NCI-H187 treated with DMSO at 0.1 percent for 48 hours (cell line): ENCODE results near the gene ZCRB1.
"Not testable (repeated sequence)": the region's sequence is repeated elsewhere in the genome, so short reads cannot be mapped to it uniquely, and the experiment has no call there.

Source experiments
- DNase-seq: peaks from one replicate; lab custom pipeline; 2025; lab: John Stamatoyannopoulos, UW

Gene ZCRB1, protein sequence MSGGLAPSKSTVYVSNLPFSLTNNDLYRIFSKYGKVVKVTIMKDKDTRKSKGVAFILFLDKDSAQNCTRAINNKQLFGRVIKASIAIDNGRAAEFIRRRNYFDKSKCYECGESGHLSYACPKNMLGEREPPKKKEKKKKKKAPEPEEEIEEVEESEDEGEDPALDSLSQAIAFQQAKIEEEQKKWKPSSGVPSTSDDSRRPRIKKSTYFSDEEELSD

DNA sequence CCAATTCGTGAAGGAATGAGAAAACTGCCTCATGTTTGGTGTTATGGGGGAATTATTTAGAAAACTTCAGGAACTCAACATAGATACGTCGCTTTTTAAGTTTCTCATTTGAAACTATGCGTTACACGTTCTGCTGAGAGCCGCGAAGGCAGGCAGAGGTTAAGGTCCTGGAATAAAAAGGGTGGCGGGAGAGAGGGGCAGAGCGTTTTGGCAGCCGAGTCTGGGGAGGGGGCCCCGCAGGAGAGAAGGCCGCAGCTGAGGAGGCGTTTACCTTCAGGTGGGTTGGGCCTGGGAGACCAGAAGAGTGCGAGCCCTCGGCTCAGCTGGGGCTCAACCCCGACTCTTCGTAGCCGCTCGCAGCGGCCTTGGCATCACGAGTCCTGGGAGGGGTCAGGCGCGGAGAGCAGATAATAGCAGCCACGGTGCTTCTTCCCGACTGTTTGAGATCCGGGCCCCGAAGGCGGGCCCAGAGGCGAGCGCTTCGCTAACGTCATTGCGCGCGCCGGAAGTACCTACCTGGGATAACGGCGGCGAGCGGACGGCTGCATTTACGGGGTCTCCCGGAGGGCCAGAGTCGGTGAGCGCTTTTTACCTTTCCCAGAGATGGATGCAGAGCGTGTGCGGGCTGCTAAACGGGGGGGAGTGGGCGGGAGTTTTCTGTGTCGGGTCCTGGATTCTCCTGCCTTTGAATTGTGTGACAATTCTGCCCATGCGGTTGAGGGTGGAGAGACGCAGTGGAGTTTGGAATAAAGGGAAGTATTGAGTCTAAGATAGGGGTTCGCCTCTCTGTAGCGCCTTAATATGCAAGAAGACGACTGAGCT, at the start of gene ZCRB1, which contains the start of gene PPHLN1:
Gene ZCRB1, minus strand, starts transcription at position 442 of the 822 bp plus-strand sequence. CDS start 1,992 bp downstream, outside the sequence.
Gene PPHLN1, plus strand, starts transcription at position 515 of the 822 bp plus-strand sequence. CDS start 9,736 bp downstream, outside the sequence.
- peak; percentile 37 for DNase-seq

DNA sequence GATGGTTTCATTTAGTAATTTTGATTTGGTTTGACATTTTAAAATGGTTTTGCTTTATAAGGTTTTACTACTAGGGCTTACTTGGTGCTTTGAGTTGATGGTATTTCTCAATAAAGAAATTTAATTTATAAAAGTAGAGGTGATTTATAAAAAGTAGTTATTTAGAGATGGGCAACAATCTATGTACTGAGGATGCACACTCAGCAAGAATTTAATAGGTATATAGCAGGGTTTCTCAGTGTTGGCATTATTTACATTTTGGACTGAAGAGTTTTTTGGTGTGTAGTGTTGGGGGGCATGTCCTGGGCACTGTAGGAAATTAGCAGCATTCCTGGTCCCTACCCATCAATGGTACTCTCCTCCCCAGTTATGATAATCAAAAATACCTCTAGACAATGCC, 47.8 kb upstream of the ZCRB1 start:
- no peak for DNase-seq

DNA sequence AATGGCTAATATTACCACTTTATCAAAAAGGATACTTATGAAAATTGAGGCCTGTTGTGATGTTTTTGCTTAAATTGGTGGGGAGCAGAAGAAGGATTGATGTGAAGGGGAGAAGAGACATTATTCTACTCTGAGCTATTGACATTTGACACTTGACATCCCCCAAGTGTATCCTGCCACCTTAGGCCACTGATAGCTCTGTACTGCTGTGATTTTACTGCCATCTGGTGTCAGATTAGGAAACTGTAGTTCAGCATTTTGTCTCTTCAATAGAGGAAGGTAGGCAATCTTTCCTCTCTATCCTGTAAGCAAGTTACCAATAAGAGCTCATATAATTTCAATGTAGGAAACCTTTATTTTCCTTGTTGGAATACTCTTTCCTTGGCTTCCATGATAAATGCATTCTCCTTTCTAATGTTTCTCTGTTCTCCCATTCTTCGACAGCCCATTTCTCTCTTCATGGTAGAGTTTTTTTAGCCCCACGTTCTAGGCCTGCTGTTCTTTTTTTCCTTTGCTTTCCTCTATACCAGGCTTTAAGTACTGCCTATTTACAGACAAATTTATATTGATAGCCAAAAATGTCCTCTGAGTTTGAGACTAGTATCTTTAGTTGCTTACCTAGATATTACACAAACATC, 46.4 kb upstream of the ZCRB1 start:
- peak; percentile 21 for DNase-seq

DNA sequence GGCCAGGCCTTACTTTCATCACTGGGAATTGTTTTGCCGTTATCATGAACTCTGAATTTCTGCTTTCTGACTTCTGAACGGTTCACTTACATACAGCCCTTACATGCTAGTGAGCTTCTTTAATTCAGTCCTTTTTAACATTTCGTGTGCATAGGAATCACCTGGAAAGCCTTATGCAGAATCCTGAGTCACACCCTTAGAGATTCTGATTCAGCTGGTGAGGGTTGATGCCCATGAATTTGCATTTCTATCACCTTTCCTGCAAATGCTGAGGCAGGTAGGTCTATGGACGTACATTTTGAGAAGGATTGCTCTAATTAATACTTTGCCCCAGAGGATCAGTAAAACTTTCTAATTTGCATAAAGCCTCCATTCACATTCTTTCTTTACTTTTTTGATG, 44.1 kb upstream of the ZCRB1 start:
- no peak for DNase-seq

DNA sequence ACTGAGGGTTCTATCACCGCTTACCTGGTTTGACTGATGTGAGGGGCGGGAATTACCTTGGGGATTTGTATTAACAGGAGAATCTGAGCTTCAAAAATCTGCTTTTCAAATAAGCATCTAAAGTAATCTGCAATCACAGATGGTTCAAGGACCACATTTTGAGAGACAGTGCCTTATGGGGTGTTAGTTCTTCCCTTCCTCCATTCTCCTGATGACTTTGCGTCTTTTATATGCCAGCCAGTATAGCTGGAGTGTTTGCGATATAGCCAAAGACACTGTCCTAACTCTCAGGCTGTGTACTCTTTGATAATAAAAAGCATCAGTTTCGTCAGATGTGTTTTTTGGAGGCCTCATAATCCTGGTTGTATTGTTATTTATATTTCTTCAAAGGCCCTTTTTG, 39.6 kb upstream of the ZCRB1 start:
- no peak for DNase-seq

DNA sequence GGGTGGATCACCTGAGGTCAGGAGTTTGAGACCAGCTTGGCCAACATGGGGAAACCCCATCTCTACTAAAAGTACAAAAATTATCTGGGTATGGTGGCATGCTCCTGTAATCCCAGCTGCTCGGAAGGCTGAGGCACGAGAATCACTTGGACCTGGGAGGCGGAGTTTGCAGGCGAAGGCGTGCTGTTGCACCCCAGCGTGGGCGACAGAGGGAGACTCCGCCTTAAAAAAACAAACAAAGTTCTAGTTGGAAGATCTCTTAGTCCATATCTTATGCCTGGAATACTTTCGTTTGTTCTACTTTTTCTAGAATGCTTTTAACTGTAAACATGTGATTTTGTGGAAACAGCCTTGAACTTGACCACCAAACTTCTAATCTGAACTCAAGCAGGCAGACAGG, 38.8 kb upstream of the ZCRB1 start:
- no peak for DNase-seq

DNA sequence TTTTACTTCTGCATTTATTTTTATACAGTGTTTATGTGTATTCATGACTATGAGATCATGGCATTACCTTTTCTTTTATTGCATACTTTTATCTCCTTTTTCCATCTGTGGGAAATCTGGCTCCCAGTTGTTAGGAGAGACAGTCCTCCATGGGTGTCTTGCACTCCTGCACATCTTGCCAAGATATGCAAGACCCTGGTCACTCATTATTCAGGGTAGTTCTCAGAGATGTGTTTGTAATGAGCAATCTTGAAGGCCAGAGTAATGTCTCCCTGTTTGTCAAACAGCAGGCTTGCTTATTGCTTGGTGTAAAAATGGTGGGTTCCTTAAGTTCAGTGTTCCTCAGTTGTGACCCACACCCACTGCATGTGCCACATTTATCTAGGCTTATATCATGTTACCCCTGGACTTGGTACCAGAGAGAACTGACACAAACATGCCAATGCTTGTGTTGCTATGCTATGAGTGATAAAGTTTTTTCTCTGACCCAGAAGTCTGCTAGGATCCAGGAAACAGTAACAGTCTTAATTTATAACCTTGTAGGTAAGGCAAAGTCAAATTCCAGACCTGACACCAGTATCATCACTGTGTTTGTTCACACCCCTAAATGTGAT, 36.9 kb upstream of the ZCRB1 start:
- no peak for DNase-seq

DNA sequence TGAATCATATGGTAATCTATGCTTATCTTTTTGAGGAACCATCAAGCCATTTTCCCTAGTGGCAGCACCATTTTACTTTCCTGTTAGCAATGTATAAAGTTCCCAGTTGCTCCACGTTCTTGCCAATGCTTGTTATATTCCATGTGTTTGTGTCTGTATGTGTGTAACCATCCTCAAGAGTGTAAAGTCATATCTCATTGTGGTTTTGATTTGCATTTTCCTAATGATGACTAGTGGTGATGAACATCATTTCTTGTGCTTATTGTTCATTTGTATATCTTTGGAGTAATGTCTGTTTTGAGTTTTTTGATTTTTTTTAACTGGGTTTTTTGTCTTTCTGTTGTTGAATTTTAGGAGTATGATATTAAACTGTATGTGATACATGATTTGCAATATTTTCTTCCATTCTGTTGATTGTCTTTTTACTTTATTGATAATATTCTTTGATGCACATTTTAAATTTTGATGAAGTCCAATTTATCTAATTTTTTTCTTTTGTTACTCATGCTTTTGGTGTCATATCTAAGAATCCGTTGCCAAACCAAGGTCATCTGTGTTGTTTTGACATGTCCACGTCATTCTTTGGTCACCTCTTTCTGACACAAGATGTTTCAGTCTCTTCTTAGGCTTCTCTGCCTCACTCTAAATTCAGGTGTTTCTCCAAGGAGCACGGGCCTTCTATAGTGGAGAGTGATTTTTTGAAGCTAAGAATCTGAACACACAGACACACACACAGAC, 36.2 kb upstream of the ZCRB1 start:
- no peak for DNase-seq

DNA sequence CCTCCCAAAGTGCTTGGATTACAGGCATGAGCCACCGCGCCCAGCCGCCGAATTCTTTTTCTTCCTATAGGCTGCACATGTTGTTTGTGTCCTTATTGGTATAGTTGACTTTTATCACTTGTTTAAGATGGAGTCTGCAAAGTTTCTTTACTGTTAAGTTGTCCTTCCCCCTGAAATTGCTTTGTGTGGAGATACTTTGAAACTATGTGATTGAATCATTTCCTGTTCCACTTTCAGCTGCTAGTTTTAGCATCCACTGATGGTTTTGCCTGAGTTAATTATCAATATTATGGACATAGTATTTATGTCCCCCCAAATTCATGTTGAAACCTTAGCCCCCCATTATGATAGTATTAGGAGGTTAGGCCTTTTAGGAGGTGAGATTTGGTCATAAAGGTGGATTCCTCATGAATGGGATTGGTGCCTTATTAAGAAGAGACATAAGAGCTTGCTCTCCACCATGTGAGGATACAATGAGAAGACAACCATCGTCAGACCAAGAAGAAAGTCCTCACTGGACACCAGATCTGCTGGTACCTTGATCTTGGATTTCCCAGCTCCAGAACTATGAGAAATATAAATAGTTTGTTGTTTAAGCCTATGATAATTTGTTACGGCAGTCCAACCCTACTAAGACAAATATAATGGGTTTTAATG, 35.0 kb upstream of the ZCRB1 start:
- DNase-seq: no peak

DNA sequence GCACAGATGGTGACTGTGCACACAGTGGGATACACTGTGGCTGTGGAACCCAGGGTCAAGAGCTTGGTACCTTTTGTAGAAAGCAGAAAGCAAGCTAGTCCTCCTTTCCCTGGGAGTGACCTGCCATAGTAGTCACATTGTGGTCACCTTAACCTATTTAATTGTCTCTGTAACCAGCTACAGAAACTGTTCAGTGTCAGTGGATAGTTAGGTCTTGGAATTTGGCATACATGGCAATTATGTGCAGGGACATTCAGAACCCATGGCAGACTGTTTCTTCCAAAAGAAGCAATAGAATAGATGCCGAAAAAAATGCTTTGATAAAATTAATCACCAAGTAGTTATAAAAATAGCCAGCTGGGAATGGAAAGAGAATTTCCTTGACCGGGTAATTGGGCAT, 30.4 kb upstream of the ZCRB1 start:
- DNase-seq: no peak

DNA sequence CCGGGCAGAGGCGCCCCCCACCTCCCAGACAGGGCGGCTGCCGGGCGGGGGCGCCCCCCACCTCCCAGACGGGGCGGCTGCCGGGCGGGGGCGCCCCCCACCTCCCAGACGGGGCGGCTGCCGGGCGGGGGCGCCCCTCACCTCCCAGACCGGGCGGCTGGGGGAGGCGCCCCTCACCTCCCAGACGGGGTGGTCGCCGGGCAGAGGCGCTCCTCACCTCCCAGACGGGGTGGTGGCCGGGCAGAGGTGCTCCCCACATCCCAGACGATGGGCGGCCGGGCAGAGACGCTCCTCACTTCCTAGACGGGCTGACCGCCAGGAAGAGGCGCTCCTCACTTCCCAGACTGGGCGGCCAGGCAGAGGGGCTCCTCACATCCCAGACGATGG, 24.1 kb upstream of the ZCRB1 start:
- DNase-seq: not testable (repeated sequence)

DNA sequence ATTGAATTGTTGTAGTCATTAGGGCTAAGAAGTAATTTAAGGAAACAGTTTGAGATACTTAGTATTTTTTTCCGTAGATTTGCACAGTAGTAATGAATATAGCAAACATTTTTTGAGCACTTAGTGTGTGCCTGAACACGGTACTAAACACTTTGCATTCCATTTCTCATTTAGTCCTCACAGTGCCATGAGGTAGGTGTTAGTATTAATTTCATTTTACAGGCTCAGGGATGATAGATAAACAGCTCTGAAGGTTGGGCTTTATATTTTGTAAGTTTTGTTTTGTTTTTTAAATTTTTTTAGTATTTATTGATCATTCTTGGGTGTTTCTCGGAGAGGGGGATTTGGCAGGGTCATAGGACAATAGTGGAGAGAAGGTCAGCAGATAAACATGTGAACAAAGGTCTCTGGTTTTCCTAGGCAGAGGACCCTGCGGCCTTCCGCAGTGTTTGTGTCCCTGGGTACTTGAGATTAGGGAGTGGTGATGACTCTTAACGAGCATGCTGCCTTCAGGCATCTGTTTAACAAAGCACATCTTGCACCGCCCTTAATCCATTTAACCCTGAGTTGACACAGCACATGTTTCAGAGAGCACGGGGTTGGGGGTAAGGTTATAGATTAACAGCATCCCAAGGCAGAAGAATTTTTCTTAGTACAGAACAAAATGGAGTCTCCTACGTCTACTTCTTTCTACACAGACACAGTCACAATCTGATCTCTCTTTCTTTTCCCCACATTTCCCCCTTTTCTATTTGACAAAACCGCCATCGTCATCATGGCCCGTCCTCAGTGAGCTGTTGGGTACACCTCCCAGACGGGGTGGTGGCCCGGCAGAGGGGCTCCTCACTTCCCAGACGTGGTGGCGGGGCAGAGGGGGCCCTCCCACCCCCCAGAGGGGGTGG, 23.5 kb upstream of the ZCRB1 start:
- not testable (repeated sequence) for DNase-seq

DNA sequence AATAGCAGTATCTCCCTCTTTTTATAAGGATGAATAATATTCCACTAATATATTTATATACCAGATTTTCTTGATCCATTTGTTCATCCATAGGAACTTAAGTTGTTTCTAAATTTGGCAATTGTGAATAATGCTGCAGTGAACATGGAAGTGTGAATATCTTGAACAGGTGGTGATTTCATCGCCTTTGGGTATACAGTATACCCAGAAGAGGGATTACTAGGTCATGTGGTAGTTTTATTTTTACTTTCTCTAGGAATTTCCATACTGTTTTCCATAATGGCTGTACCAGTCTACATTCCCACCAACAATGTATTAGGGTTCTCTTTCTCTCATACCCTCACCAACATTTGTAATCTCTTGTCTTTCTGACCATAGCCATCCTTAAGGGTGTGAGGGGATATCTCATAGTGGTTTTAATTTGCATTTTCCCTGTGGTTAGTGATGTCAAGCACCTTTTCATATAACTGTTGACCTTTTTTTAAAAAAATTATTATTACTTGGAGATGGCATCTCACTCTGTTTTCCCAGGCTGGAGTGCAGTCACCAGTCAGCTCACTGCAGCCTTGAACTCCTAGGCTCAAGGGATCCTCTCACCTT, 20.6 kb upstream of the ZCRB1 start:
- DNase-seq: no peak

DNA sequence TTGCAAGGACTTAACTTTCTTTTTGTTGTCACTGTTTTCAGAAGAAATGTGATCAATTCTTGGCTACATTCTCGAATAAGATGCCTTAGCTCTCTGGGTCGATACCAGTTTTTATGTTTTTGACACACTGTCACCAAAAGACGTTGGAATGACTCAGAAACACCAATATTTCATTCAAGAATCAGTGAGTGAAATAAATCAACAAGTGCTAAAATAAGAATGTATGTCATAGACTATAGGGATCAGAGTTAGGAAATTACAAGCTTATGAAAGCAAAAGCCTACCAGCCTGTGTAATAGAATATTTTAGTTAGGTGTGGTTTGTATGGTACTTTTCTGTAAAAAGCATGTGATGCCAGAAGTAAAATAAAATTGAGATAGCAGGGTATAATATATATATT, 17.8 kb upstream of the ZCRB1 start:
- no peak for DNase-seq

DNA sequence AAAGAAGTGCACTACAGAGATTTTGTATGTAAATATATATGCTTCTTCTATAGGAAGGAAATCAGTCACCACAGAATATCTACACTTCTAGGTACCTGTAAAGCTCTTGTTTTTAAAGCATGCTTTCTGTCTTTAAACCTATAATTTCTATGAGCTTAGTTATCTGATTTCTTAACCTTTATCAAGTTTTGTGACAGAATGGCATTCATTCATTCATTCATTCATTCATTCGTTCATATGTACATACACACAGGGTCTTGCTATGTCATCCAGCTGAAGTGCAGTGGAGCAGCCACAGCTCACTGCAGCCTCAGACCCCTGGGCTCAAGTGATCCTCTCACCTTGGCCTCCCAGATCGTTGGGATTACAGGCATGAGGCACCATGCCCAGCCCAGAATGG, 16.1 kb upstream of the ZCRB1 start:
- no peak for DNase-seq

DNA sequence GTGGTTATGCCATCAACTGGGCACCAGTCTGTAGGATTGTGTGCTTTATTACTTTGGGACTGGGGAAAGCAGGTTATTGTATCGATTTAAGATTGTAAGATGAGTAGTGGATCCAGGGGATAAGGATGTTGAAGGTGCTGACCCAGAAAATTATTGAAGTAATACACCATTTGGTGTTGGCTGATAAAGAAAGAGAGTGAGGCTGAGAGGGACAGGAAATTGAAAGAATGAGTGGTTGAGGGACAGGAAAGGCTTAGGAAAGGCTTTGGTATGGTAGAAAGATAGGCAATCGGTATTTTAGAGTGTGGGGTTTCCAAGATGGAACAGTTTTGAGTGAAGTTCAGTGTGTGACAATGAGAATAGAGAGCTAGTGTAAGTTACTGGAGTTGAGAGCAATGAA, 12.4 kb upstream of the ZCRB1 start:
- DNase-seq: no peak

DNA sequence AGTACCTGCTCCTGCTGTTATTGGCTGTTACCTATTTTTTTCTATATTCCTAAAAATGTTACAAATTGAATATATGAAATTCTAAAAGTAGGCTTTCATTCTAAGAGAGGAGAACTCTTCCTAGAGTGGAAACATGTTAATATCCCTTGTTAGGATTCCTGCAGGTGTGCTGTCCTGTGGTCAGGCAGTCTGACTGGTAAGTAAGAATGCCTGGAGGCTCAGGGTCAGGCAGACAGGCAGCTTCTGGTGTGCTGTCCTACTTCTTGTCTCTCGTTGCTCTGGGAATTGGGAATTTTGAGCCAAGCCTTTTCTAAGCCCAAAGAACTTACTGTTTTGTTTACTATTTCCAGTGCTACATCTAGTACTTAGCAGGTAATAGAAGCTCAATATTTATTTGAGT, 10.4 kb upstream of the ZCRB1 start:
- no peak for DNase-seq

DNA sequence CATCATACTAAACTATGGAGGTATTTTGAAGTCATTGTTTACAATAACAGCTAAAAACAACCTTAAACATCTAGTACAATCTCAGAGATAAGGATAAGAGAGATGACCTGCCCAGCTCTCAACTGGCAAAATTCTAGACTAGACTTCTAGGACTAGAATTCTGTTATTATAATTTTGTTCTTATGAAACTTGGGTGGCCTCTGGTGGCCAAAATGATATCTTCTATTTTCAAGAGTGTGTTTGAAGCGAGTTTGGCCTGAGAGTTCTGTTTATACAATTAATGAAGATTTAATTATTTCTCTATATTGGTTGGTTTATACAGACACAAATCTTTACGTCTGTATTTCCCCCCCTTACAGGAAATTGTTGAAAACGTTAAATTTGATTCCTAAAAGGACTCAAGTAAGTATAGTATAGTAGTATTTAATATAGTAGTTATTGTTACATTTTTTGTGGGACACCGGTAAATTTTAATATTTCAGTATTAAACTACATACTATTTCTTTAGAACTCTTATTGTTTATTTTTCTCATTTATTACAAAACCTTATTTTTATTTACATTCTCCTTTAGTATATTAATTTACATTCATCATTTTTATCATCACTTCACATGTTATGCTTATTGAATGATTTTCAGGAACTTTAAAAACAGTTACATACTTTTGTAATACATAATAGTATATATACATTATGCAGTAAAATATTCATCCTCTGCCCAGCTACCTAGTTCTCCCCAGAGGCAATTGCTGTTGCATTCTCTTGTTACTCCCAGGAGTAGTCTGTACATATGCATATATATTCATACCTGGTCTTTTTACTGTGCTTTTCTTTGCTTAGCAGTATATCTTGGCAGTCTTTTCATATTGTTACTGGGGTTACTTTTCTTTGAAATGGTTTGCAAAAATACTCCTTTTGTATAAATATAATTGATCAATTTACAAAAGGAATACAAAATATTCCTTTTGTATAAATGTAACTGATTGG, 6.7 kb upstream of the ZCRB1 start:
- DNase-seq: no peak

DNA sequence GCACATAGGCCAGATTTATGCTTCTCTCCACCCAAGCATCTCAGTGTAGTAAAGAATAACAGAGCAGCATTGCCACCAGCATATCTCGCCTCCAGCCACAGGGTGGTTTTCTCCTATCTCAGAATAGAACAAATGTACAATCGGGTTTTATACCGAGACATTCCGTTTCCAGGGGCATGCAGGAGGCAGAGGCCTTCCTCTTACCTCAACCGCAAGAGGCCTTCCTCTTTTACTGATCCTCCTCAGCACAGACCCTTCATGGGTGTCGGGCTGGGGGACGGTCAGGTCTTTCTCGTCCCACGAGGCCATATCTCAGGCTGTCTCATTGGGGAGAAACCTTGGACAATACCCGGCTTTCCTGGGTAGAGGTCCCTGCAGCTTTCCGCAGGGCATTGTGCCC, 4.2 kb upstream of the ZCRB1 start:
- DNase-seq: not testable (repeated sequence)
